ENCODE measurements around the gene PDCD1LG2.

GRCh38 chr9:5556101-5556705 is 45.9 kb downstream of the PDCD1LG2 start:
- no peak for TF ChIP-seq CTCF (IDR thresholded peaks at IDR 0.05)
- no peak for TF ChIP-seq EP300 (IDR thresholded peaks at IDR 0.05)
- TF ChIP-seq POLR2A (IDR thresholded peaks at IDR 0.05): no peak

Data from gastroesophageal sphincter (tissue), 3 donors.